SK-N-SH (cell line): ENCODE data around the gene ST6GALNAC3. TPM values are rescaled to one million over a fixed set of nuclear protein-coding genes. Genes with fewer than 3 reads are reported as not detected.

Experiments used
- CTCF ChIA-PET: fragments of 300-600, 350-600 bp; formaldehyde crosslinking; extraction: SDS; loops from one replicate; lab custom pipeline; 2021; lab: Yijun Ruan, JAX
- POLR2A ChIA-PET: fragments of 350-600 bp; sonication (Branson Sonifier 250); formaldehyde crosslinking; extraction: SDS; loops from one replicate; lab custom pipeline; 2020; ENCODE audit warnings: antibody characterized with exemption, inconsistent platforms; lab: Yijun Ruan, JAX
- DNase-seq: peaks from one replicate; pipeline ENCODE4 v3.0.0; 2012
- H2AFZ ChIP-seq: fragments of 200-600 bp; sonication (generic); 2 replicates; pipeline ENCODE4 v1.8.1; 2016; ENCODE audit warnings: antibody characterized with exemption, mild to moderate bottlenecking, low read depth
- H3F3A ChIP-seq: fragments of 200-600 bp; sonication (generic); replicated peaks from 2 replicates; pipeline ENCODE3; 2016; ENCODE audit warnings: antibody characterized with exemption, mild to moderate bottlenecking; ENCODE audit not compliant: insufficient read depth
- H3K27ac ChIP-seq, 2 experiments: fragments of 200-500 bp in 1 of 2; fragments of 200-600 bp in 1 of 2; sonication (Bioruptor generic) in 1 of 2; sonication (generic), shearing (Covaris generic) in 1 of 2; 2 replicates each; pipeline versions ENCODE4 v1.5.1 to v1.6.1; 2014 to 2016; ENCODE audit warnings: low read depth in 2 of 2, inconsistent platforms in 1 of 2, low read length in 1 of 2, mild to moderate bottlenecking in 1 of 2, mixed read lengths in 1 of 2
- H3K27me3 ChIP-seq: fragments of 200-600 bp; sonication (generic), shearing (Covaris generic); 2 replicates; pipeline ENCODE4 v1.6.1; 2016; ENCODE audit warnings: mixed run types; ENCODE audit not compliant: insufficient read depth
- H3K36me3 ChIP-seq, 2 experiments: fragments of 200-500 bp in 1 of 2; fragments of 200-600 bp in 1 of 2; sonication (Bioruptor generic) in 1 of 2; sonication (generic) in 1 of 2; replicated peaks in 1 of 2; 2 replicates each; pipeline versions ENCODE3 to v1.5.1; 2014 to 2016; ENCODE audit warnings: low read length in 1 of 2, mild to moderate bottlenecking in 1 of 2; ENCODE audit not compliant: insufficient read depth in 2 of 2, control insufficient read depth in 1 of 2
- H3K4me1 ChIP-seq, 2 experiments: fragments of 200-500 bp in 1 of 2; fragments of 200-600 bp in 1 of 2; sonication (Bioruptor generic) in 1 of 2; sonication (generic), shearing (Covaris generic) in 1 of 2; 2 replicates each; pipeline versions ENCODE4 v1.5.1 to v1.6.1; 2014 to 2016; ENCODE audit warnings: low read depth in 1 of 2, low read length in 1 of 2, mixed run types in 1 of 2; ENCODE audit not compliant: insufficient read depth in 2 of 2, control insufficient read depth in 1 of 2
- H3K4me2 ChIP-seq: fragments of 200-600 bp; sonication (generic), shearing (Covaris generic); 2 replicates; pipeline ENCODE4 v1.6.1; 2017; ENCODE audit warnings: mixed run types
- H3K4me3 ChIP-seq, 2 experiments: fragments of 200-500 bp in 1 of 2; fragments of 200-600 bp in 1 of 2; sonication (Bioruptor generic) in 1 of 2; sonication (generic), shearing (Covaris generic) in 1 of 2; 2 replicates each; pipeline versions ENCODE4 v1.5.1 to v1.8.1; 2014 to 2016; ENCODE audit warnings: low read depth in 2 of 2, inconsistent platforms in 1 of 2, low read length in 1 of 2, mild to moderate bottlenecking in 1 of 2, mixed read lengths in 1 of 2, moderate library complexity in 1 of 2
- H3K79me2 ChIP-seq: fragments of 200-600 bp; sonication (generic); 2 replicates; pipeline ENCODE4 v1.8.1; 2017; ENCODE audit warnings: mild to moderate bottlenecking; ENCODE audit not compliant: insufficient read depth
- H3K9ac ChIP-seq: fragments of 200-600 bp; sonication (generic); 2 replicates; pipeline ENCODE4 v1.6.1; 2017; ENCODE audit warnings: mixed run types
- H3K9me2 ChIP-seq: fragments of 200-600 bp; sonication (generic); 2 replicates; pipeline ENCODE4 v1.6.1; 2017; ENCODE audit warnings: mixed run types
- H3K9me3 ChIP-seq: fragments of 200-600 bp; sonication (generic); 2 replicates; pipeline ENCODE4 v1.6.1; 2017; ENCODE audit warnings: mixed run types, mild to moderate bottlenecking, moderate library complexity
- H4K20me1 ChIP-seq: fragments of 200-600 bp; sonication (generic); 2 replicates; pipeline ENCODE4 v1.6.1; 2017; ENCODE audit warnings: mild to moderate bottlenecking, mixed run types; ENCODE audit not compliant: insufficient read depth
- ELF1 ChIP-seq: IDR thresholded peaks from 2 replicates; pipeline ENCODE4 v1.4.0; 2012
- EP300 ChIP-seq, 2 experiments: IDR thresholded peaks; 2 replicates each; pipeline versions ENCODE4 v1.4.0 to v1.6.1; 2012; ENCODE audit warnings: borderline replicate concordance in 1 of 2, low read depth in 1 of 2, low read length in 1 of 2
- EZH2phosphoT487 ChIP-seq: fragments of 200-600 bp; sonication (generic); IDR thresholded peaks from 2 replicates; pipeline ENCODE4 v1.6.1; 2017; ENCODE audit warnings: low read depth, mixed run types, mild to moderate bottlenecking, antibody characterized with exemption, moderate library complexity, borderline replicate concordance
- FOSL2 ChIP-seq: IDR thresholded peaks from 2 replicates; pipeline ENCODE4 v1.4.0; 2012; ENCODE audit warnings: low read depth, mild to moderate bottlenecking, moderate library complexity, borderline replicate concordance
- FOXM1 ChIP-seq: IDR thresholded peaks from 2 replicates; pipeline ENCODE4 v1.4.0; 2012; ENCODE audit warnings: low read depth, mild to moderate bottlenecking
- GABPA ChIP-seq: IDR thresholded peaks from 2 replicates; pipeline ENCODE4 v1.4.0; 2012; ENCODE audit warnings: low read depth, mild to moderate bottlenecking
- GATA2 ChIP-seq: sonication (generic); formaldehyde crosslinking; IDR thresholded peaks from 2 replicates; pipeline ENCODE4 v1.5.0; 2020; ENCODE audit warnings: mild to moderate bottlenecking, missing genetic modification reagents
- JUND ChIP-seq: IDR thresholded peaks from 2 replicates; pipeline ENCODE4 v1.4.0; 2012
- NFIC ChIP-seq: IDR thresholded peaks from 2 replicates; pipeline ENCODE4 v1.4.0; 2012; ENCODE audit warnings: borderline replicate concordance
- POLR2AphosphoS5 ChIP-seq: IDR thresholded peaks from 2 replicates; pipeline ENCODE4 v1.6.1; 2012; ENCODE audit warnings: low read depth, low read length
- RAD21 ChIP-seq: IDR thresholded peaks from 2 replicates; pipeline ENCODE4 v1.6.1; 2012; ENCODE audit warnings: mild to moderate bottlenecking, low read length
- RCOR1 ChIP-seq: fragments of 150-350 bp; IDR thresholded peaks from 2 replicates; pipeline ENCODE4 v1.6.1; 2017; ENCODE audit warnings: antibody characterized with exemption, low read length
- RFX5 ChIP-seq: IDR thresholded peaks from 2 replicates; pipeline ENCODE4 v1.6.1; 2012; ENCODE audit warnings: mild to moderate bottlenecking, improper control_type of control experiment, low read length
- RXRA ChIP-seq: IDR thresholded peaks from 2 replicates; pipeline ENCODE4 v1.4.0; 2012; ENCODE audit warnings: low read depth, mild to moderate bottlenecking, borderline replicate concordance
- TAF1 ChIP-seq: IDR thresholded peaks from 2 replicates; pipeline ENCODE4 v1.6.1; 2012; ENCODE audit warnings: low read depth, mild to moderate bottlenecking, low read length, moderate library complexity, borderline replicate concordance
- TCF12 ChIP-seq: IDR thresholded peaks from 2 replicates; pipeline ENCODE4 v1.4.0; 2012
- WGBS: methylation state at CpG from one replicate; pipeline ENCODE4 v1.1.6; 2017; ENCODE audit warnings: low lambda C conversion rate; 5-methylcytosine and 5-hydroxymethylcytosine counted together
- polyA plus RNA-seq, 3 experiments: library from polyadenylated mRNA; depleted of rRNA; stranded (reverse); fragments of >200 nt; gene quantifications; 2 replicates each; pipeline ENCODE4 v1.2.3, GENCODE V29; 2012
- TF ChIP-seq, protein P1 (sequence below): fragments of 150-350 bp; IDR thresholded peaks from 2 replicates; pipeline ENCODE4 v1.6.1; 2016; ENCODE audit warnings: mild to moderate bottlenecking, low read depth, low read length
- TF ChIP-seq, protein P2 (sequence below): IDR thresholded peaks from 2 replicates; pipeline ENCODE4 v1.4.0; 2012; ENCODE audit warnings: low read depth
- TF ChIP-seq, protein P3 (sequence below): IDR thresholded peaks from 2 replicates; pipeline ENCODE4 v1.6.1; 2012; ENCODE audit warnings: mild to moderate bottlenecking, low read depth, low read length, moderate library complexity
- TF ChIP-seq, protein P4 (sequence below): IDR thresholded peaks from 2 replicates; pipeline ENCODE4; 2012
- TF ChIP-seq, protein P5 (sequence below): IDR thresholded peaks from 2 replicates; pipeline ENCODE4 v1.4.0; 2012; ENCODE audit warnings: low read depth, borderline replicate concordance
- TF ChIP-seq, protein P6 (sequence below): fragments of 200-600 bp; sonication (generic); IDR thresholded peaks from 2 replicates; pipeline ENCODE4 v1.6.1; 2017; ENCODE audit warnings: antibody characterized with exemption, mild to moderate bottlenecking, moderate library complexity
- TF ChIP-seq, protein P7 (sequence below): IDR thresholded peaks from 2 replicates; pipeline ENCODE4 v1.4.0; 2012; ENCODE audit warnings: low read depth, borderline replicate concordance

The ST6GALNAC3 gene
- polyA plus RNA-seq, 1 of the 3 experiments (the other 2 are of a cell fraction), result 8.1 TPM

DNA sequence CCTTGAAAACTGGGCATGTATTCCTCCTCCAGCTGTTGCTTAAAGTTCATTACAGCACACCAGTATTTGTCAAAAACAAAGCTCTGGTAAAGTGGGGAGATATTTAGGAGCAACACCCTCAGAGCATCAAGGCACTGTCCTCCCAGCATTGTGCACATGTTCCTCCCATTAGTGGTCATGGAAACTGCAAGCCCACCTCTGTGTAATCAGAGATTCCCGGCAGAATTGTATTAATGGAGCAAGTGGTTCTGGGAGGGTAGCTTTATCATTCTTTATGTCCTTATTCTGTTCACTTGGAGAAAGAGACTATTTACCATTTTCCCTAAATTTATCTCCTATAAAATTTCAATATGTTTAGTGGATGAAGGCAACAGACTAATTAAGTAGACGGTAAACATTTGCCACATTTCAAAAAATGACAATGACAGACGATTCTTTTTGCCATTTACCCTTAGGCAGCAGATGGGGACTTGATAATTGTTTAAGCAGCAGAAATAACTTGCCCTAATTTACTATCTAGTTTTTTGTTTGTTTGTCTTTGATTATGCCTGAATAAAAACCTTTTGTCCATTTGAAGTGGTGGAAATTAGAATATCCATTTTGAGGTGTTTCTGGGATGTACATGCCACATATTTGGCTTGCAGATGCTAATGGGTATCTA lies 503.1 kb downstream of the ST6GALNAC3 start:
- ChIA-PET POLR2A (no interaction called here), CTCF (interaction anchor here (0.5 to 1.9 kb wide), 4 partner anchors 97 to 423 kb away, joined by 3 to 4 read pairs (median 3); no protein-coding TSS in a partner anchor)
- H3K79me2 ChIP-seq, result no peaks in the 10 kb centered on the region
- peak; percentile 47 for DNase-seq
- no peaks in the 10 kb centered on the region for H3K9me2 ChIP-seq
- peak overlapping the region in 1 of 2 experiments; percentile 94; a peak in 2 of 4 replicates for H3K27ac ChIP-seq
- H3F3A ChIP-seq, result no peaks in the 10 kb centered on the region
- H3K36me3 ChIP-seq, result no peaks in the 10 kb centered on the region
- no peaks in the 10 kb centered on the region for H3K9me3 ChIP-seq
- H3K9ac ChIP-seq, result no peak overlapping the region
- no peaks in the 10 kb centered on the region for H3K27me3 ChIP-seq
- no peaks in the 10 kb centered on the region for H4K20me1 ChIP-seq
- H3K4me1 ChIP-seq, result peaks cover 0 to 12% of the 10 kb centered on the region in 2 experiments; a peak in 2 of 4 replicates
- H3K4me3 ChIP-seq, result no peak overlapping the region
- H3K4me2 ChIP-seq, result no peak overlapping the region
- H2AFZ ChIP-seq, result no peak overlapping the region
- WGBS, result 46% methylated on average over 3 of the region's 3 CpGs
- TF ChIP-seq, protein P1, sequence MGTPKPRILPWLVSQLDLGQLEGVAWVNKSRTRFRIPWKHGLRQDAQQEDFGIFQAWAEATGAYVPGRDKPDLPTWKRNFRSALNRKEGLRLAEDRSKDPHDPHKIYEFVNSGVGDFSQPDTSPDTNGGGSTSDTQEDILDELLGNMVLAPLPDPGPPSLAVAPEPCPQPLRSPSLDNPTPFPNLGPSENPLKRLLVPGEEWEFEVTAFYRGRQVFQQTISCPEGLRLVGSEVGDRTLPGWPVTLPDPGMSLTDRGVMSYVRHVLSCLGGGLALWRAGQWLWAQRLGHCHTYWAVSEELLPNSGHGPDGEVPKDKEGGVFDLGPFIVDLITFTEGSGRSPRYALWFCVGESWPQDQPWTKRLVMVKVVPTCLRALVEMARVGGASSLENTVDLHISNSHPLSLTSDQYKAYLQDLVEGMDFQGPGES, result no peak
- TF ChIP-seq JUND, result no peak
- no peak for TF ChIP-seq NFIC
- no peak for TF ChIP-seq FOXM1
- no peak for TF ChIP-seq FOSL2
- no peak for TF ChIP-seq EZH2phosphoT487
- TF ChIP-seq TAF1, result no peak
- TF ChIP-seq POLR2AphosphoS5, result no peak
- 0 out of 2 replicates have a peak, but pooled peaks have one; percentile 9 for TF ChIP-seq RCOR1
- TF ChIP-seq, protein P2, sequence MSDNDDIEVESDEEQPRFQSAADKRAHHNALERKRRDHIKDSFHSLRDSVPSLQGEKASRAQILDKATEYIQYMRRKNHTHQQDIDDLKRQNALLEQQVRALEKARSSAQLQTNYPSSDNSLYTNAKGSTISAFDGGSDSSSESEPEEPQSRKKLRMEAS, result no peak
- TF ChIP-seq RAD21, result peak; percentile 23; the same call in 1 of the 2 replicates
- TF ChIP-seq, protein P3, sequence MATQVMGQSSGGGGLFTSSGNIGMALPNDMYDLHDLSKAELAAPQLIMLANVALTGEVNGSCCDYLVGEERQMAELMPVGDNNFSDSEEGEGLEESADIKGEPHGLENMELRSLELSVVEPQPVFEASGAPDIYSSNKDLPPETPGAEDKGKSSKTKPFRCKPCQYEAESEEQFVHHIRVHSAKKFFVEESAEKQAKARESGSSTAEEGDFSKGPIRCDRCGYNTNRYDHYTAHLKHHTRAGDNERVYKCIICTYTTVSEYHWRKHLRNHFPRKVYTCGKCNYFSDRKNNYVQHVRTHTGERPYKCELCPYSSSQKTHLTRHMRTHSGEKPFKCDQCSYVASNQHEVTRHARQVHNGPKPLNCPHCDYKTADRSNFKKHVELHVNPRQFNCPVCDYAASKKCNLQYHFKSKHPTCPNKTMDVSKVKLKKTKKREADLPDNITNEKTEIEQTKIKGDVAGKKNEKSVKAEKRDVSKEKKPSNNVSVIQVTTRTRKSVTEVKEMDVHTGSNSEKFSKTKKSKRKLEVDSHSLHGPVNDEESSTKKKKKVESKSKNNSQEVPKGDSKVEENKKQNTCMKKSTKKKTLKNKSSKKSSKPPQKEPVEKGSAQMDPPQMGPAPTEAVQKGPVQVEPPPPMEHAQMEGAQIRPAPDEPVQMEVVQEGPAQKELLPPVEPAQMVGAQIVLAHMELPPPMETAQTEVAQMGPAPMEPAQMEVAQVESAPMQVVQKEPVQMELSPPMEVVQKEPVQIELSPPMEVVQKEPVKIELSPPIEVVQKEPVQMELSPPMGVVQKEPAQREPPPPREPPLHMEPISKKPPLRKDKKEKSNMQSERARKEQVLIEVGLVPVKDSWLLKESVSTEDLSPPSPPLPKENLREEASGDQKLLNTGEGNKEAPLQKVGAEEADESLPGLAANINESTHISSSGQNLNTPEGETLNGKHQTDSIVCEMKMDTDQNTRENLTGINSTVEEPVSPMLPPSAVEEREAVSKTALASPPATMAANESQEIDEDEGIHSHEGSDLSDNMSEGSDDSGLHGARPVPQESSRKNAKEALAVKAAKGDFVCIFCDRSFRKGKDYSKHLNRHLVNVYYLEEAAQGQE, result no peak
- no peak for TF ChIP-seq GABPA
- TF ChIP-seq, protein P4, sequence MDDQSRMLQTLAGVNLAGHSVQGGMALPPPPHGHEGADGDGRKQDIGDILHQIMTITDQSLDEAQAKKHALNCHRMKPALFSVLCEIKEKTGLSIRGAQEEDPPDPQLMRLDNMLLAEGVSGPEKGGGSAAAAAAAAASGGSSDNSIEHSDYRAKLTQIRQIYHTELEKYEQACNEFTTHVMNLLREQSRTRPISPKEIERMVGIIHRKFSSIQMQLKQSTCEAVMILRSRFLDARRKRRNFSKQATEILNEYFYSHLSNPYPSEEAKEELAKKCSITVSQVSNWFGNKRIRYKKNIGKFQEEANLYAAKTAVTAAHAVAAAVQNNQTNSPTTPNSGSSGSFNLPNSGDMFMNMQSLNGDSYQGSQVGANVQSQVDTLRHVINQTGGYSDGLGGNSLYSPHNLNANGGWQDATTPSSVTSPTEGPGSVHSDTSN, result no peak
- TF ChIP-seq, protein P5, sequence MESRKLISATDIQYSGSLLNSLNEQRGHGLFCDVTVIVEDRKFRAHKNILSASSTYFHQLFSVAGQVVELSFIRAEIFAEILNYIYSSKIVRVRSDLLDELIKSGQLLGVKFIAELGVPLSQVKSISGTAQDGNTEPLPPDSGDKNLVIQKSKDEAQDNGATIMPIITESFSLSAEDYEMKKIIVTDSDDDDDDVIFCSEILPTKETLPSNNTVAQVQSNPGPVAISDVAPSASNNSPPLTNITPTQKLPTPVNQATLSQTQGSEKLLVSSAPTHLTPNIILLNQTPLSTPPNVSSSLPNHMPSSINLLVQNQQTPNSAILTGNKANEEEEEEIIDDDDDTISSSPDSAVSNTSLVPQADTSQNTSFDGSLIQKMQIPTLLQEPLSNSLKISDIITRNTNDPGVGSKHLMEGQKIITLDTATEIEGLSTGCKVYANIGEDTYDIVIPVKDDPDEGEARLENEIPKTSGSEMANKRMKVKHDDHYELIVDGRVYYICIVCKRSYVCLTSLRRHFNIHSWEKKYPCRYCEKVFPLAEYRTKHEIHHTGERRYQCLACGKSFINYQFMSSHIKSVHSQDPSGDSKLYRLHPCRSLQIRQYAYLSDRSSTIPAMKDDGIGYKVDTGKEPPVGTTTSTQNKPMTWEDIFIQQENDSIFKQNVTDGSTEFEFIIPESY, result no peak
- TF ChIP-seq ELF1, result no peak
- peak; percentile 44 for TF ChIP-seq GATA2 (CRISPR knock-in tag)
- TF ChIP-seq, protein P6, sequence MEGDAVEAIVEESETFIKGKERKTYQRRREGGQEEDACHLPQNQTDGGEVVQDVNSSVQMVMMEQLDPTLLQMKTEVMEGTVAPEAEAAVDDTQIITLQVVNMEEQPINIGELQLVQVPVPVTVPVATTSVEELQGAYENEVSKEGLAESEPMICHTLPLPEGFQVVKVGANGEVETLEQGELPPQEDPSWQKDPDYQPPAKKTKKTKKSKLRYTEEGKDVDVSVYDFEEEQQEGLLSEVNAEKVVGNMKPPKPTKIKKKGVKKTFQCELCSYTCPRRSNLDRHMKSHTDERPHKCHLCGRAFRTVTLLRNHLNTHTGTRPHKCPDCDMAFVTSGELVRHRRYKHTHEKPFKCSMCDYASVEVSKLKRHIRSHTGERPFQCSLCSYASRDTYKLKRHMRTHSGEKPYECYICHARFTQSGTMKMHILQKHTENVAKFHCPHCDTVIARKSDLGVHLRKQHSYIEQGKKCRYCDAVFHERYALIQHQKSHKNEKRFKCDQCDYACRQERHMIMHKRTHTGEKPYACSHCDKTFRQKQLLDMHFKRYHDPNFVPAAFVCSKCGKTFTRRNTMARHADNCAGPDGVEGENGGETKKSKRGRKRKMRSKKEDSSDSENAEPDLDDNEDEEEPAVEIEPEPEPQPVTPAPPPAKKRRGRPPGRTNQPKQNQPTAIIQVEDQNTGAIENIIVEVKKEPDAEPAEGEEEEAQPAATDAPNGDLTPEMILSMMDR, result no peak
- no peak for TF ChIP-seq RXRA
- TF ChIP-seq RFX5, result no peak
- TF ChIP-seq TCF12, result no peak
- TF ChIP-seq EP300 (IDR thresholded peaks at IDR 0.05; ENCODE audit: borderline replicate concordance in 1 of 2, low read depth in 1 of 2, low read length in 1 of 2), result peak in 1 of 2 experiments; percentile 63; a peak in 2 of 4 replicates
- TF ChIP-seq, protein P7, sequence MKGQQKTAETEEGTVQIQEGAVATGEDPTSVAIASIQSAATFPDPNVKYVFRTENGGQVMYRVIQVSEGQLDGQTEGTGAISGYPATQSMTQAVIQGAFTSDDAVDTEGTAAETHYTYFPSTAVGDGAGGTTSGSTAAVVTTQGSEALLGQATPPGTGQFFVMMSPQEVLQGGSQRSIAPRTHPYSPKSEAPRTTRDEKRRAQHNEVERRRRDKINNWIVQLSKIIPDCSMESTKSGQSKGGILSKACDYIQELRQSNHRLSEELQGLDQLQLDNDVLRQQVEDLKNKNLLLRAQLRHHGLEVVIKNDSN, result no peak
